Right atrium auricular region (tissue), 2 donors: ENCODE results near the gene TMPRSS11A. TPM values are rescaled to one million over a fixed set of nuclear protein-coding genes. Genes with fewer than 3 reads are reported as not detected.

Experiments
- DNase-seq: peaks from one replicate; pipeline ENCODE4 v3.0.0-alpha.2; 2019; ENCODE audit warnings: low spot score
- H3K27ac ChIP-seq, 2 donors: fragments of 200-600 bp; sonication (generic); 1 replicate in 1 of 2; 2 replicates in 1 of 2; pipeline ENCODE4 v1.5.1; 2016 to 2019
- H3K27me3 ChIP-seq, 2 donors: fragments of 200-600 bp; sonication (generic); one replicate each; pipeline versions ENCODE4 v1.5.1 to v1.6.0; 2017 to 2019
- H3K36me3 ChIP-seq: fragments of 200-600 bp; sonication (generic); one replicate; pipeline ENCODE4 v1.5.1; 2016
- H3K4me1 ChIP-seq, 2 donors: fragments of 200-600 bp; sonication (generic); one replicate each; pipeline versions ENCODE4 v1.5.1 to v1.6.0; 2017 to 2019
- H3K4me3 ChIP-seq, 2 donors: fragments of 200-600 bp; sonication (generic); 1 replicate in 1 of 2; 2 replicates in 1 of 2; pipeline ENCODE4 v1.5.1; 2017 to 2019; ENCODE audit warnings: mild to moderate bottlenecking in 1 of 2, moderate library complexity in 1 of 2
- H3K9me3 ChIP-seq, 2 donors: fragments of 200-600 bp; sonication (generic); one replicate each; pipeline ENCODE4 v1.5.1; 2019
- CTCF ChIP-seq, 2 donors: fragments of 200-600 bp; sonication (generic); IDR thresholded peaks; one replicate each; pipeline ENCODE4 v1.5.1; 2019; ENCODE audit warnings: antibody characterized with exemption in 2 of 2
- total RNA-seq, 2 donors: library from RNA; depleted of rRNA; stranded (reverse); fragments of >200 nt; gene quantifications; one replicate each; pipeline ENCODE4 v1.1.0, GENCODE V29; 2016

The TMPRSS11A gene
- total RNA-seq, 2 donors from 2014 or later = not detected

DNA sequence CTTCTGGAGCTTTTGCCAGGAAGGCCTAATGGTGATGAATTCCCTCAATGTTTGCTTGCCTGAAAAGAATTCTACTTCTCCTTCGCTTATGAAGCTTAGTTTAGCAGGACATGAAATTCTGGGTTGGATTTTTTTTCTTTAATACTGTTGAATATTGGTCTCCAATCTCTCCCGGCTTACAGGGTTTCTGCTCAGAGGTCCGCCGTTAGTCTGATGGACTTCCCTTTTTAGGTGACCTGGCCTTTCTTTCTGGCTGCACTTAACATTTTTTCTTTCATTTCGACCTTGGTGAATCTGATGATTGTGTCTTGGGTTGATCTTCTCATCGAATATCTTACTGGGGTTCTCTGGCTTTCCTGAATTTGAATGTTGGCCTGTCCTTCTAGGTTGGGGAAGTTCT is 17.2 kb upstream of the TMPRSS11A start:
- Histone ChIP-seq H3K27me3 (no peaks in the 10 kb centered on the region), H3K36me3 (no peaks in the 10 kb centered on the region), H3K9me3 (no peaks in the 10 kb centered on the region), H3K27ac (no peak overlapping the region), H3K4me3 (no peak overlapping the region), H3K4me1 (no peaks in the 10 kb centered on the region)
- no peak for DNase-seq
- no peak for TF ChIP-seq CTCF (IDR thresholded peaks at IDR 0.05)

GRCh38 chr4:67973608-67974007 is 10.3 kb upstream of the TMPRSS11A start:
- H3K27me3 ChIP-seq = no peaks in the 10 kb centered on the region
- H3K9me3 ChIP-seq = peaks cover 0 to 9% of the 10 kb centered on the region in 2 donors
- H3K4me1 ChIP-seq = no peaks in the 10 kb centered on the region
- TF ChIP-seq CTCF (IDR thresholded peaks at IDR 0.05) = no peak
- H3K36me3 ChIP-seq = no peaks in the 10 kb centered on the region
- no peak overlapping the region for H3K4me3 ChIP-seq
- DNase-seq = no peak
- H3K27ac ChIP-seq = no peak overlapping the region

DNA sequence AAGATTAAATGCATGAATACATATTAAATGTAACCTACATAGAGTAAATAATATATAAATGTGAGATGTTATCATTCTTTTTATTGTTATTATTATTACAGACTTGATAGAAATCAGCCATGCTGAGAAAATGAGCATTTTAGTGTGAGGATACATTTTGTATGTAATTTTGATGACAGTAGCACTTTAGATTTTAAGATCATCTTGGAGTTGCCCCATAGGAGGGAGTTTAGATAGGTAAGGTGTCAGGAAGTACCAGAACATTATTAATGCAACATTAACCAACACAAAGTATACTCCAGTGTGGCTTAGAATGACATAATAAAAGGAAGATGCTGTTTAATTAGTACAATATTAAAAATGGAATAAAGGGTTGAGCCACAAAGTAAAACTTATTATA is 8.4 kb downstream of the TMPRSS11A start:
- no peak for TF ChIP-seq CTCF (IDR thresholded peaks at IDR 0.05)
- Histone ChIP-seq H3K27ac (no peak overlapping the region), H3K4me3 (no peak overlapping the region), H3K27me3 (no peaks in the 10 kb centered on the region), H3K36me3 (no peaks in the 10 kb centered on the region), H3K4me1 (no peaks in the 10 kb centered on the region), H3K9me3 (no peaks in the 10 kb centered on the region)
- no peak for DNase-seq

GRCh38 chr4:67941074-67941473 is 22.2 kb downstream of the TMPRSS11A start:
- TF ChIP-seq CTCF (IDR thresholded peaks at IDR 0.05) = no peak
- peaks cover 0 to 4% of the 10 kb centered on the region in 2 donors for H3K9me3 ChIP-seq
- H3K27me3 ChIP-seq = no peaks in the 10 kb centered on the region
- no peak for DNase-seq
- H3K27ac ChIP-seq = no peak overlapping the region
- no peak overlapping the region for H3K4me3 ChIP-seq
- no peaks in the 10 kb centered on the region for H3K4me1 ChIP-seq
- H3K36me3 ChIP-seq = no peaks in the 10 kb centered on the region

- Histone ChIP-seq H3K36me3 (no peaks in the 10 kb centered on the region), H3K27ac (no peak overlapping the region), H3K9me3 (peaks cover 0 to 4% of the 10 kb centered on the region in 2 donors), H3K27me3 (no peaks in the 10 kb centered on the region), H3K4me3 (no peak overlapping the region), H3K4me1 (no peaks in the 10 kb centered on the region)
- no peak for DNase-seq
- TF ChIP-seq CTCF (IDR thresholded peaks at IDR 0.05) = no peak
These were observed 22.8 kb downstream of the TMPRSS11A start for GRCh38 chr4:67940506-67940905.

- Histone ChIP-seq H3K36me3 (no peaks in the 10 kb centered on the region), H3K4me3 (no peak overlapping the region), H3K27me3 (no peaks in the 10 kb centered on the region), H3K4me1 (no peaks in the 10 kb centered on the region), H3K9me3 (peaks cover 0 to 4% of the 10 kb centered on the region in 2 donors), H3K27ac (no peak overlapping the region)
- TF ChIP-seq CTCF (IDR thresholded peaks at IDR 0.05) = no peak
- DNase-seq = no peak
These were observed 24.1 kb downstream of the TMPRSS11A start for GRCh38 chr4:67939195-67939594.
